HepG2 (cell line): Measurements from ENCODE around the gene MEDAG. TPM values are rescaled to one million over a fixed set of nuclear protein-coding genes. Genes with fewer than 3 reads are reported as not detected.
A peak's percentile ranks its signal among the peaks of the same experiment; 100 is the strongest.

Source experiments
- BRCA1 ChIP-seq: sonication (generic); formaldehyde crosslinking; IDR thresholded peaks from 2 replicates; pipeline ENCODE4 v1.4.0; 2020; ENCODE audit warnings: missing genetic modification reagents
- ETV5 ChIP-seq: IDR thresholded peaks from 2 replicates; pipeline ENCODE4 v1.6.1; 2018; ENCODE audit warnings: missing biosample characterization, missing genetic modification reagents, inconsistent platforms, borderline replicate concordance
- GLI4 ChIP-seq: sonication (generic); formaldehyde crosslinking; IDR thresholded peaks from 2 replicates; pipeline ENCODE4 v1.5.1; 2020; ENCODE audit warnings: missing genetic modification reagents, mild to moderate bottlenecking, moderate library complexity, borderline replicate concordance
- JUND ChIP-seq: sonication (generic); formaldehyde crosslinking; IDR thresholded peaks from 2 replicates; pipeline ENCODE4 v1.8.0; 2022; ENCODE audit warnings: mild to moderate bottlenecking, missing genetic modification reagents
- MTF1 ChIP-seq: sonication (generic); formaldehyde crosslinking; IDR thresholded peaks from 2 replicates; pipeline ENCODE4 v1.5.0; 2020; ENCODE audit warnings: missing genetic modification reagents
- NR2F6 ChIP-seq, 2 experiments: IDR thresholded peaks; 2 replicates each; pipeline ENCODE4 v1.6.1; 2016; ENCODE audit warnings: antibody characterized with exemption in 1 of 2, mild to moderate bottlenecking in 1 of 2
- SNAPC2 ChIP-seq: sonication (generic); formaldehyde crosslinking; IDR thresholded peaks from 2 replicates; pipeline ENCODE4 v1.8.1; 2022; ENCODE audit warnings: mild to moderate bottlenecking, missing genetic modification reagents
- SP4 ChIP-seq: sonication (generic); formaldehyde crosslinking; IDR thresholded peaks from 2 replicates; pipeline ENCODE4 v1.8.1; 2023; ENCODE audit warnings: mild to moderate bottlenecking, missing genetic modification reagents
- SRSF1 ChIP-seq: fragments of 200-400 bp; formaldehyde crosslinking; optimal IDR thresholded peaks from 2 replicates; pipeline ENCODE3; 2017; ENCODE audit warnings: mild to moderate bottlenecking, low read depth, low read length, moderate library complexity
- TSC22D2 ChIP-seq: sonication (generic); formaldehyde crosslinking; IDR thresholded peaks from 2 replicates; pipeline ENCODE4 v1.5.1; 2020; ENCODE audit warnings: missing genetic modification reagents, mild to moderate bottlenecking, borderline replicate concordance
- ZNF550 ChIP-seq: sonication (generic); formaldehyde crosslinking; IDR thresholded peaks from 2 replicates; pipeline ENCODE4 v1.4.0; 2020; ENCODE audit warnings: mild to moderate bottlenecking, missing genetic modification reagents, borderline replicate concordance
- polyA plus RNA-seq, 8 experiments: library from polyadenylated mRNA; depleted of rRNA in 3 of 8; stranded (reverse) in 7 of 8; unstranded in 1 of 8; fragments of >200 nt; fragmentation: Illumina TruSeq in 4 of 8; extraction: Trizol in 4 of 8; gene quantifications; 2 replicates each; pipeline versions ENCODE4 v1.2.1 to v1.2.3, GENCODE V29; 2011 to 2016; ENCODE audit warnings: low read depth in 4 of 8, missing spikeins in 1 of 8, mixed read lengths in 1 of 8; ENCODE audit not compliant: insufficient read depth in 1 of 8
- total RNA-seq, 5 experiments: library from RNA; depleted of rRNA; stranded (reverse); fragments of >200 nt; fragmentation: Illumina TruSeq; extraction: Trizol; gene quantifications; 2 replicates each; pipeline ENCODE4 v1.2.3, GENCODE V29; 2016; ENCODE audit warnings: low read depth in 1 of 5
- TF ChIP-seq, protein P1 (sequence below): sonication (generic); formaldehyde crosslinking; IDR thresholded peaks from 2 replicates; pipeline ENCODE4 v1.4.0; 2020; ENCODE audit warnings: low read depth, mild to moderate bottlenecking, missing genetic modification reagents
- TF ChIP-seq, protein P2 (sequence below): sonication (generic); formaldehyde crosslinking; IDR thresholded peaks from 2 replicates; pipeline ENCODE4 v1.4.0; 2020; ENCODE audit warnings: missing genetic modification reagents, mild to moderate bottlenecking, borderline replicate concordance
- TF ChIP-seq, protein P3 (sequence below): sonication (generic); formaldehyde crosslinking; conservative IDR thresholded peaks from 2 replicates; pipeline ENCODE4 v1.4.0; 2020; ENCODE audit warnings: missing genetic modification reagents
- TF ChIP-seq, protein P4 (sequence below): sonication (generic); formaldehyde crosslinking; IDR thresholded peaks from 2 replicates; pipeline ENCODE4 v1.5.1; 2020; ENCODE audit warnings: mild to moderate bottlenecking, missing genetic modification reagents, borderline replicate concordance
- TF ChIP-seq, protein P5 (sequence below): sonication (generic); formaldehyde crosslinking; IDR thresholded peaks from 2 replicates; pipeline ENCODE4 v1.4.0; 2020; ENCODE audit warnings: missing genetic modification reagents

Gene MEDAG
- total and polyA plus RNA-seq, 2 of the 13 experiments (the other 11 are each of a cell fraction or from before 2014, with no cell fraction given), result not detected

DNA sequence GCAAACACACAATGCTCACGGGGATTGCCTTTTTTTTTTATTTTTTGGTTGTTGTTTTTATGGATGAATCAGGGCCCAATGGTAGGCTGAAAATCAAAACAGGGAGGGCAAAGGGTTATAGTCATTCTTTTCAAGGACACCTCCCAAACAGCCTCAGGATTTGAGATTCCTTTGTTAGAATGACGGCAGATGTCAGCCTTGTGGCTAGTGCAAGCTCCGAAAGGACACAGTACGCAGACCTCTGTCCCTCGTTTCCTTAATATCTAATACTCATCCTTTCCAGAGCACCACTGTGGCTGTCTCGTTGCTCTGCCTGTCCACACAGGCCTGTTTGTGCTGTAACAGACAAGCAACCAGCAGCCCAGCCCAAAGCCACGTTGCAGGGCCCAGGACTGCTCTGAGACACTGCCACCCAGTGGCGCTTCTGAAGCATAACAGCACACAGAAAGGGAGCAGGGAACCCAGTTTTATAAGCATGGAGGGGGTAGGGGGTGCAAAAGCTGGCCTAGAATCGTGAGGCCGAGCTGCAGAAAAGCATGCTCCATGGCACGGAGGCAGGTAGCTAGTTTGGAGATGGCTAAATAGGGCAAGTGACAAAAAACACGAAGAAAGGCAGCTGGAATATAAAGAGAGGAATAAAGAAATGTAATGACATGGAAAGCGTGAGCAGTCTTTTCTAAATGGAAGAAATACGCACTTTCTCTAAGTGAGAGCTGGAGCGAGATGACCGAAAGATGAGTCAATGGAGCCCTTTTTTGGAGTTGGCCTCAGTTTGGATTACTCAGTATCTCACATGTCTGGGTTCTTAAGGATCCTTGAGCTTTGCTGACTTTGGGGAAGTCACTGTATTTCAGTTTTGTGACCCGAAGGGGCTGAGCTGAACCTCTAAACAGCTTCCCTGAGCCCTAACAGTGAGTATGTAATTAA, 40.7 kb upstream of the MEDAG start (continued):
- TF ChIP-seq, protein P1, sequence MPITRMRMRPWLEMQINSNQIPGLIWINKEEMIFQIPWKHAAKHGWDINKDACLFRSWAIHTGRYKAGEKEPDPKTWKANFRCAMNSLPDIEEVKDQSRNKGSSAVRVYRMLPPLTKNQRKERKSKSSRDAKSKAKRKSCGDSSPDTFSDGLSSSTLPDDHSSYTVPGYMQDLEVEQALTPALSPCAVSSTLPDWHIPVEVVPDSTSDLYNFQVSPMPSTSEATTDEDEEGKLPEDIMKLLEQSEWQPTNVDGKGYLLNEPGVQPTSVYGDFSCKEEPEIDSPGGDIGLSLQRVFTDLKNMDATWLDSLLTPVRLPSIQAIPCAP (CRISPR knock-in tag), result no peak
- TF ChIP-seq SRSF1, result no peak
- TF ChIP-seq NR2F6 (IDR thresholded peaks at IDR 0.05), result no peak
- TF ChIP-seq NR2F6 (CRISPR knock-in tag; IDR thresholded peaks at IDR 0.05), result 0 out of 2 replicates have a peak, but pooled peaks have one; percentile 48
- TF ChIP-seq, protein P2, sequence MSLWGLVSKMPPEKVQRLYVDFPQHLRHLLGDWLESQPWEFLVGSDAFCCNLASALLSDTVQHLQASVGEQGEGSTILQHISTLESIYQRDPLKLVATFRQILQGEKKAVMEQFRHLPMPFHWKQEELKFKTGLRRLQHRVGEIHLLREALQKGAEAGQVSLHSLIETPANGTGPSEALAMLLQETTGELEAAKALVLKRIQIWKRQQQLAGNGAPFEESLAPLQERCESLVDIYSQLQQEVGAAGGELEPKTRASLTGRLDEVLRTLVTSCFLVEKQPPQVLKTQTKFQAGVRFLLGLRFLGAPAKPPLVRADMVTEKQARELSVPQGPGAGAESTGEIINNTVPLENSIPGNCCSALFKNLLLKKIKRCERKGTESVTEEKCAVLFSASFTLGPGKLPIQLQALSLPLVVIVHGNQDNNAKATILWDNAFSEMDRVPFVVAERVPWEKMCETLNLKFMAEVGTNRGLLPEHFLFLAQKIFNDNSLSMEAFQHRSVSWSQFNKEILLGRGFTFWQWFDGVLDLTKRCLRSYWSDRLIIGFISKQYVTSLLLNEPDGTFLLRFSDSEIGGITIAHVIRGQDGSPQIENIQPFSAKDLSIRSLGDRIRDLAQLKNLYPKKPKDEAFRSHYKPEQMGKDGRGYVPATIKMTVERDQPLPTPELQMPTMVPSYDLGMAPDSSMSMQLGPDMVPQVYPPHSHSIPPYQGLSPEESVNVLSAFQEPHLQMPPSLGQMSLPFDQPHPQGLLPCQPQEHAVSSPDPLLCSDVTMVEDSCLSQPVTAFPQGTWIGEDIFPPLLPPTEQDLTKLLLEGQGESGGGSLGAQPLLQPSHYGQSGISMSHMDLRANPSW (CRISPR knock-in tag), result no peak
- TF ChIP-seq, protein P3, sequence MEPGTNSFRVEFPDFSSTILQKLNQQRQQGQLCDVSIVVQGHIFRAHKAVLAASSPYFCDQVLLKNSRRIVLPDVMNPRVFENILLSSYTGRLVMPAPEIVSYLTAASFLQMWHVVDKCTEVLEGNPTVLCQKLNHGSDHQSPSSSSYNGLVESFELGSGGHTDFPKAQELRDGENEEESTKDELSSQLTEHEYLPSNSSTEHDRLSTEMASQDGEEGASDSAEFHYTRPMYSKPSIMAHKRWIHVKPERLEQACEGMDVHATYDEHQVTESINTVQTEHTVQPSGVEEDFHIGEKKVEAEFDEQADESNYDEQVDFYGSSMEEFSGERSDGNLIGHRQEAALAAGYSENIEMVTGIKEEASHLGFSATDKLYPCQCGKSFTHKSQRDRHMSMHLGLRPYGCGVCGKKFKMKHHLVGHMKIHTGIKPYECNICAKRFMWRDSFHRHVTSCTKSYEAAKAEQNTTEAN, result no peak
- no peak for TF ChIP-seq BRCA1 (CRISPR knock-in tag)
- TF ChIP-seq MTF1, result no peak
- TF ChIP-seq TSC22D2, result no peak
- TF ChIP-seq, protein P4, sequence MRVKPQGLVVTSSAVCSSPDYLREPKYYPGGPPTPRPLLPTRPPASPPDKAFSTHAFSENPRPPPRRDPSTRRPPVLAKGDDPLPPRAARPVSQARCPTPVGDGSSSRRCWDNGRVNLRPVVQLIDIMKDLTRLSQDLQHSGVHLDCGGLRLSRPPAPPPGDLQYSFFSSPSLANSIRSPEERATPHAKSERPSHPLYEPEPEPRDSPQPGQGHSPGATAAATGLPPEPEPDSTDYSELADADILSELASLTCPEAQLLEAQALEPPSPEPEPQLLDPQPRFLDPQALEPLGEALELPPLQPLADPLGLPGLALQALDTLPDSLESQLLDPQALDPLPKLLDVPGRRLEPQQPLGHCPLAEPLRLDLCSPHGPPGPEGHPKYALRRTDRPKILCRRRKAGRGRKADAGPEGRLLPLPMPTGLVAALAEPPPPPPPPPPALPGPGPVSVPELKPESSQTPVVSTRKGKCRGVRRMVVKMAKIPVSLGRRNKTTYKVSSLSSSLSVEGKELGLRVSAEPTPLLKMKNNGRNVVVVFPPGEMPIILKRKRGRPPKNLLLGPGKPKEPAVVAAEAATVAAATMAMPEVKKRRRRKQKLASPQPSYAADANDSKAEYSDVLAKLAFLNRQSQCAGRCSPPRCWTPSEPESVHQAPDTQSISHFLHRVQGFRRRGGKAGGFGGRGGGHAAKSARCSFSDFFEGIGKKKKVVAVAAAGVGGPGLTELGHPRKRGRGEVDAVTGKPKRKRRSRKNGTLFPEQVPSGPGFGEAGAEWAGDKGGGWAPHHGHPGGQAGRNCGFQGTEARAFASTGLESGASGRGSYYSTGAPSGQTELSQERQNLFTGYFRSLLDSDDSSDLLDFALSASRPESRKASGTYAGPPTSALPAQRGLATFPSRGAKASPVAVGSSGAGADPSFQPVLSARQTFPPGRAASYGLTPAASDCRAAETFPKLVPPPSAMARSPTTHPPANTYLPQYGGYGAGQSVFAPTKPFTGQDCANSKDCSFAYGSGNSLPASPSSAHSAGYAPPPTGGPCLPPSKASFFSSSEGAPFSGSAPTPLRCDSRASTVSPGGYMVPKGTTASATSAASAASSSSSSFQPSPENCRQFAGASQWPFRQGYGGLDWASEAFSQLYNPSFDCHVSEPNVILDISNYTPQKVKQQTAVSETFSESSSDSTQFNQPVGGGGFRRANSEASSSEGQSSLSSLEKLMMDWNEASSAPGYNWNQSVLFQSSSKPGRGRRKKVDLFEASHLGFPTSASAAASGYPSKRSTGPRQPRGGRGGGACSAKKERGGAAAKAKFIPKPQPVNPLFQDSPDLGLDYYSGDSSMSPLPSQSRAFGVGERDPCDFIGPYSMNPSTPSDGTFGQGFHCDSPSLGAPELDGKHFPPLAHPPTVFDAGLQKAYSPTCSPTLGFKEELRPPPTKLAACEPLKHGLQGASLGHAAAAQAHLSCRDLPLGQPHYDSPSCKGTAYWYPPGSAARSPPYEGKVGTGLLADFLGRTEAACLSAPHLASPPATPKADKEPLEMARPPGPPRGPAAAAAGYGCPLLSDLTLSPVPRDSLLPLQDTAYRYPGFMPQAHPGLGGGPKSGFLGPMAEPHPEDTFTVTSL, result peak; percentile 33; the same call in 1 of the 2 replicates
- no peak for TF ChIP-seq SNAPC2 (CRISPR knock-in tag)
- TF ChIP-seq SP4 (CRISPR knock-in tag), result no peak
- no peak for TF ChIP-seq ZNF550
- TF ChIP-seq, protein P5, sequence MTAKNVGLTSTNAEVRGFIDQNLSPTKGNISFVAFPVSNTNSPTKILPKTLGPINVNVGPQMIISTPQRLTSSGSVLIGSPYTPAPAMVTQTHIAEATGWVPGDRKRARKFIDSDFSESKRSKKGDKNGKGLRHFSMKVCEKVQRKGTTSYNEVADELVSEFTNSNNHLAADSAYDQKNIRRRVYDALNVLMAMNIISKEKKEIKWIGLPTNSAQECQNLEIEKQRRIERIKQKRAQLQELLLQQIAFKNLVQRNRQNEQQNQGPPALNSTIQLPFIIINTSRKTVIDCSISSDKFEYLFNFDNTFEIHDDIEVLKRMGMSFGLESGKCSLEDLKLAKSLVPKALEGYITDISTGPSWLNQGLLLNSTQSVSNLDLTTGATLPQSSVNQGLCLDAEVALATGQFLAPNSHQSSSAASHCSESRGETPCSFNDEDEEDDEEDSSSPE (CRISPR knock-in tag), result no peak
- peak; percentile 8; the same call in 1 of the 2 replicates for TF ChIP-seq ETV5
- TF ChIP-seq GLI4, result no peak
- no peak for TF ChIP-seq JUND (CRISPR knock-in tag)
